ENCODE results near the gene DIMT1. TPM values are rescaled to one million over a fixed set of nuclear protein-coding genes. Genes with fewer than 3 reads are reported as not detected.

Gene DIMT1
- 30.9 TPM for polyA plus RNA-seq (2012; ENCODE audit: insufficient read depth, insufficient read length, low read depth)

DNA sequence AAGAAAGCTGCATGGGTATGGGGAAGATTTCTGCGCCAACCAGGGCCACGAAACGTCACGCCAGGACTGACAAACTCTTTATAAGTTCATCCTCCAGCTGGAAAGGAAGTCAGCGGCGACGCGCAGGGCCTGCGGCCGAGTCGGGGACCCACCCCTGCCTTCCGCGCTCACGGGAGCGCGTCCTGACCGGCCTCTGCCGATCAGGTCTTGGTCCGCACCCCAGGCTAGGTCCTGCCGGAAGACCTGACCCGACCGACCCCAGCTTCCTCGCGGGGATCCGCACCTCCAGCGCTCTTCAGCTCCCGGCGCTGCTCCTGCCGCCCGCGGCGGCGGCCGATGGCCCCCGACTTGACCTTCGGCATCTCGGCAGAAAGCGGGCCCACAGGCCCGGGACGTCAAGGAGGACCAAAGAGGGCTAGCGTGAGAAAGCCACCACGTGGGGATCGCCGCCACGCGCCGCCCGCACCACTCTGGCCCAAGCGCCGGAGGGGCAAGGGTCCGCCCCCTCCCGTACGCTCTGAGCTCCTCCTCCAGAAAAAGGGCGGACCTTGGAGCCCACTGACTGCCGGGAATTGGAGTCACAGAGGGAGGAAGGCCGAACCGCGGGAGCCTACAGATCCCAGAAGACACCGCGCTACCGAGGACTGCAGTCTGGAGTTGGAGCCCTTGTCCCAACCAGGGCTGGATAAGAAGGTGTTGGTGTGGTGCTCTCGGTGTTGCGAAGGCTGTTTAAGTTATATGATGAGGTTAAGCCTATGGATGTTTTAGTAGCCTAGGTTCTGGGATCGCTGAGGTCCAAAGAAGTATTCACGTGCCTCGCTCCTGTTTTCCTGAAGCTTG is at the start of gene DIMT1:
Gene DIMT1, minus strand, starts transcription at position 495 of the 840 bp plus-strand sequence. Its CDS starts 133 bp downstream, at position 362.
- H3K36me3 ChIP-seq: peaks cover 27% of the 10 kb centered on the region
- TF ChIP-seq, protein P1, sequence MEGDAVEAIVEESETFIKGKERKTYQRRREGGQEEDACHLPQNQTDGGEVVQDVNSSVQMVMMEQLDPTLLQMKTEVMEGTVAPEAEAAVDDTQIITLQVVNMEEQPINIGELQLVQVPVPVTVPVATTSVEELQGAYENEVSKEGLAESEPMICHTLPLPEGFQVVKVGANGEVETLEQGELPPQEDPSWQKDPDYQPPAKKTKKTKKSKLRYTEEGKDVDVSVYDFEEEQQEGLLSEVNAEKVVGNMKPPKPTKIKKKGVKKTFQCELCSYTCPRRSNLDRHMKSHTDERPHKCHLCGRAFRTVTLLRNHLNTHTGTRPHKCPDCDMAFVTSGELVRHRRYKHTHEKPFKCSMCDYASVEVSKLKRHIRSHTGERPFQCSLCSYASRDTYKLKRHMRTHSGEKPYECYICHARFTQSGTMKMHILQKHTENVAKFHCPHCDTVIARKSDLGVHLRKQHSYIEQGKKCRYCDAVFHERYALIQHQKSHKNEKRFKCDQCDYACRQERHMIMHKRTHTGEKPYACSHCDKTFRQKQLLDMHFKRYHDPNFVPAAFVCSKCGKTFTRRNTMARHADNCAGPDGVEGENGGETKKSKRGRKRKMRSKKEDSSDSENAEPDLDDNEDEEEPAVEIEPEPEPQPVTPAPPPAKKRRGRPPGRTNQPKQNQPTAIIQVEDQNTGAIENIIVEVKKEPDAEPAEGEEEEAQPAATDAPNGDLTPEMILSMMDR (IDR thresholded peaks at IDR 0.05; ENCODE audit: low read depth, low read length): no peak
- peak within 1 kb of the TSS; percentile 80 for H3K4me3 ChIP-seq (ENCODE audit: low read depth, low read length)
- no peaks in the 10 kb centered on the region for H3K4me1 ChIP-seq
- H3K27me3 ChIP-seq: no peaks in the 10 kb centered on the region
- DNase-seq: peak; percentile 97
- no peaks in the 10 kb centered on the region for H3K9me3 ChIP-seq

DNA sequence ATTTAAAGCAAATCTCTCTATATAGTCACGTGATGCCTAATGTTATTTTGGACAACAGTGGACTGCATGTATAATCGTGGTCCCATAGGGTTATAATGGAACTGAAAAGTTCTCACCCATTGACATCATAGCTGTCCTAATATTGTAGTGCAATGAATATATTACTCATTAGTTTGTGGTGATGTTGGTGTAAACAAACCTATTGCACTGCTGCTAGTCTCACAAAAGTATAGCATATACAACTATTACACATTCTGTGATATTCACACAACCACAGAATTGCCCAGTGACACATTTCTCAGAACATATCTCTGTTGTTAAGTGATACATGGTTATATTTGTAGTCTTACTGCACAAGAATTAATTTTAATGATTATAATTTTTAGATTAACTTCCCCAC is 46.6 kb upstream of the DIMT1 start:
- no peaks in the 10 kb centered on the region for H3K9me3 ChIP-seq
- no peaks in the 10 kb centered on the region for H3K27me3 ChIP-seq
- peaks cover 39% of the 10 kb centered on the region for H3K36me3 ChIP-seq
- no peaks in the 10 kb centered on the region for H3K4me1 ChIP-seq
- H3K4me3 ChIP-seq (ENCODE audit: low read depth, low read length): no peak overlapping the region
- TF ChIP-seq, protein P1 (IDR thresholded peaks at IDR 0.05; ENCODE audit: low read depth, low read length): no peak
- no peak for DNase-seq

GRCh38 chr5:62448528-62448927 is 44.8 kb upstream of the DIMT1 start:
- no peak overlapping the region for H3K4me3 ChIP-seq (ENCODE audit: low read depth, low read length)
- H3K36me3 ChIP-seq: peaks cover 32% of the 10 kb centered on the region
- TF ChIP-seq, protein P1 (IDR thresholded peaks at IDR 0.05; ENCODE audit: low read depth, low read length): no peak
- no peak for DNase-seq
- no peaks in the 10 kb centered on the region for H3K9me3 ChIP-seq
- no peaks in the 10 kb centered on the region for H3K4me1 ChIP-seq
- no peaks in the 10 kb centered on the region for H3K27me3 ChIP-seq

DNA sequence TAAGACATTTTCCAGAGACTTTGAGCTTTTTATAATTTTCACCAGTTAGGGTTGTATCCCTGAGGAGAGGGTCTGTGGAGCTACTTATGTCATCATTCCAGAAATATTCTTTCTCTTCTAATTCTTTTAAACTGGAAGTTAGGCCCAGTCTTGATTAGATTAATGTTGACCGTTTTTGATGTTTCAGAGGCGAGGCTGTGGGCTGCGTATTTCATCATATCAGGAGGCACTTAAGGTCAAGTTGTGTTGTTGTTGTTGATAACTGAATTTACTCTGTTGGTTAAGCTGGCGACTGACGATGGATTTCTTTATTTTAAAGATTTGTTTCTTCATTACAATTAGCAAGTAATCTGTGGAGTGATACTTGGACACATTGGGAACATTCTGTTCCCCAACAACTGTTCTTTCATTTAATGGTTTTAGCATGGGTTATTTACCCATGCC is 28.9 kb upstream of the DIMT1 start:
- Histone ChIP-seq H3K4me3 (ENCODE audit: low read depth, low read length) (no peak overlapping the region; the same call in 1 of the 2 replicates), H3K27me3 (no peaks in the 10 kb centered on the region), H3K36me3 (no peaks in the 10 kb centered on the region; the same call in 1 of the 2 replicates), H3K9me3 (no peaks in the 10 kb centered on the region), H3K4me1 (peaks cover 15% of the 10 kb centered on the region)
- no peak for DNase-seq
- TF ChIP-seq, protein P1 (IDR thresholded peaks at IDR 0.05; ENCODE audit: low read depth, low read length): no peak

DNA sequence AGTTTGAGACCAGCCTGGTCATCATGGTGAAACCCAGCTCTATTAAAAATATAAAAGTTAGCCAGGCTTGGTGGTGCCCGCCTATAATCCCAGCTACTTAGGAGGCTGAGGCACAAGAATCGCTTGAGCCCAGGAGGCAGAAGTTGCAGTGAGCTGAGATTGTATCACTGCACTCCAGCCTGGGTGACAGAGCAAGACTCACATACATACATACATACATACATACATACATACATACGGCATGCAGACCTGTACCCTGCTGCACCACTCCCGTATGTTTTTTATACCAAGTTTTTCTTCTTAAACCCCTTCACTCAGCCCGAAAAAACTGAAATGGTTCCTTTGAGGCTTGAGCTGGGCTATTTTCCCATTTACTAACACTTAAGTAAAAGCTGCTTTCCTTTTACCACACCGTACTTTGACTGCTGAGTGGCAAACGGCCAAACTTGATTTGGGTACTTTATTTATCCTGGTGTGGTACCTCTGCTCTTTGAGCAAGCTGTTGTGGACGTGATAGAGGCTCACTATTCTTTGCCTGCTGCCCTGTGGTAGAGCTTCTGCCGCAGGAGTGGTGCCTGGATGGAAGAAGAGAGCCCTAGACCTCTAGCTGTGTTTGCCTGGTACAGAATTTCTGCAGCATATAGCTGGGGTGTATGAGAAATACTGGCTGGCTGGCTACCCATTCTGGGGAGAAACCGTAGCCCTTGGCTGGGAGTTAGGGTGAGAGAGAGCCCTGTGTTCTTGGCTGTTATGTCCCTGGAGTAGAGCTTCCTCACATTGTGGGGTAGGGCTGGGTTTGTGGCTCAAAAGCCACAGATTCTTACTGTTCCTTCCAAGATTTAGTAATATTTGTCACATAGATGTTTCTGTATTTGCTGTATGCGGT is 28.3 kb upstream of the DIMT1 start:
- no peaks in the 10 kb centered on the region; the same call in 1 of the 2 replicates for H3K36me3 ChIP-seq
- TF ChIP-seq, protein P1 (IDR thresholded peaks at IDR 0.05; ENCODE audit: low read depth, low read length): no peak
- peaks cover 15% of the 10 kb centered on the region for H3K4me1 ChIP-seq
- no peaks in the 10 kb centered on the region for H3K27me3 ChIP-seq
- peak; percentile 21 for DNase-seq
- H3K9me3 ChIP-seq: no peaks in the 10 kb centered on the region
- no peak overlapping the region; the same call in 1 of the 2 replicates for H3K4me3 ChIP-seq (ENCODE audit: low read depth, low read length)

All from BE2C (cell line).